ENCODE results near the gene ST6GALNAC5. TPM values are rescaled to one million over a fixed set of nuclear protein-coding genes. Genes with fewer than 3 reads are reported as not detected.

Gene ST6GALNAC5
- total RNA-seq, 1 donor from 2014 or later, result 1.3 TPM

DNA sequence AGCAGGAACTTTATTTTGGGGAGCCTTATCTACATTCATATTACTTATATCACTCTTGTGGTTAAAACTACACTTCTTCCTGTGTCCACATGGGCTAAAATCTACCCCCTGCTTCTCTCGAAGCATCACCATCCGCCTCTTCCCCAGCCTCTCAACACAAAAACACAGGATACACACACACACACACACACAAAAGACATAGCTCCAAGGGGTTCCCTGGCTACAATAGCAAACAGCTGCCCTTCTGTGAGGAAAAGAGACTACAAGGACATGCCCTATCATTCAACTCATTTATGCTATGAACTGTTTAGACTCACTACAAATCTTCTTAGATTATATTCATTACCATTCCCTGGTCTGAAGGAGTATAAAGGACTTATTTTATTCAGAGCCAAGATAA is 197.0 kb downstream of the ST6GALNAC5 start:
- no peak overlapping the region for H3K4me3 ChIP-seq (ENCODE audit: low read depth, low read length)
- DNase-seq (ENCODE audit: low read depth), result no peak
- no peak for TF ChIP-seq CTCF (conservative IDR thresholded peaks at IDR 0.05; ENCODE audit: low read depth, low read length)

DNA sequence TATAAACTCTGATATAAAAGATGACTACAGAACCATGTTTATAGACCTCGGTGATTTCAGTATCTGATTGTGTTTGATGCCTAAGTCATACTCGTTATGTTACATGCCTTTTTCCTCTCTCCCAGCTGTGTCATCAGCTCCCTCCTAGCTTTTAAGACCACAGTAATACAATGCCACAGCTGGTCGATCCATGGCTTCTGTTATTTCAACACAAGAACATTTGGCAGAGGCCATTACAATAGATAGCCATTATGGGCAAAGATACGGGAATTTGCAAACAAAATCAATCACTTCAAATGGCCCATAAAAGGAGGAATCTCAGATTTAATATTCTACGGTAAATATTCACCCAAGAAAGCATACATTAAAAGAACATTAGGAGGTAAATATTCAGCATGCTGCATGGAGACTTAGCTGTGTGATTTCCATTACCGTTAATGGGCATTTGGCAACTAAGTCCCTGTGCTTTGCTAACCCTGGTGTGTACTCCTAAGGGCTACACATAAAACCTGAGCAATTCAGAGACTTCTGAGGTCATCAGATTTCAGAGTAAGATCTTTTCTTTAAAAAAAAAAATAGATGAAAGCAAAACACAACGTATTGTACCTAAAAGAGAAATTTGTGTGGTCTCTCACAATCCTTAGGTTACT is 198.5 kb downstream of the ST6GALNAC5 start:
- DNase-seq (ENCODE audit: low read depth), result no peak
- no peak overlapping the region for H3K4me3 ChIP-seq (ENCODE audit: low read depth, low read length)
- TF ChIP-seq CTCF (conservative IDR thresholded peaks at IDR 0.05; ENCODE audit: low read depth, low read length), result no peak

GRCh38 chr1:77068013-77068412 is 200.7 kb downstream of the ST6GALNAC5 start:
- no peak for TF ChIP-seq CTCF (conservative IDR thresholded peaks at IDR 0.05; ENCODE audit: low read depth, low read length)
- DNase-seq (ENCODE audit: low read depth), result no peak
- H3K4me3 ChIP-seq (ENCODE audit: low read depth, low read length), result no peak overlapping the region

GRCh38 chr1:77076759-77077158 is 209.5 kb downstream of the ST6GALNAC5 start:
- no peak for DNase-seq (ENCODE audit: low read depth)
- no peak overlapping the region for H3K4me3 ChIP-seq (ENCODE audit: low read depth, low read length)
- TF ChIP-seq CTCF (conservative IDR thresholded peaks at IDR 0.05; ENCODE audit: low read depth, low read length), result no peak

DNA sequence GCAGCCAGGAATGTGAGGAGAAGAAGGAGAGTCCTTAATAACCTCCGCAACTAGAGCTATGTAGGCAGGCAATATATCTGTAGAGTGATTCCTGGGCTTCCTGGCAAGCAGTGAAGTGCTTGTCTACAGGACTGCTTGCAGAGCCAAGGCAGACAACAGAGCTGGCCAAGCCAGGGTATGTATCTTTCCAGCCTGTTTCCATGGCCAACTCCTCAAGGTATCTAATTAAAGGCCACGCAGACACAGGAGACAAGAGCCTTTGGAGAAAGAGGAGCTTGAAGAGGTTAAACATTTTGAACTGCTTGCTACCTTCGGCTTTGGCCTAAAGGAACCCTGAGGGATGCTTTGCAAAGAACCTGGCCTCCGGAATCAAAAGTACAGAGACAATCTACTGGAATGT is 214.6 kb downstream of the ST6GALNAC5 start:
- DNase-seq (ENCODE audit: low read depth), result no peak
- no peak overlapping the region for H3K4me3 ChIP-seq (ENCODE audit: low read depth, low read length)
- no peak for TF ChIP-seq CTCF (conservative IDR thresholded peaks at IDR 0.05; ENCODE audit: low read depth, low read length)

- no peak for DNase-seq (ENCODE audit: low read depth)
- no peak overlapping the region for H3K4me3 ChIP-seq (ENCODE audit: low read depth, low read length)
- no peak for TF ChIP-seq CTCF (conservative IDR thresholded peaks at IDR 0.05; ENCODE audit: low read depth, low read length)
Observed at GRCh38 chr1:77084457-77084856, 217.2 kb downstream of the ST6GALNAC5 start.

GRCh38 chr1:77085109-77085508 is 217.8 kb downstream of the ST6GALNAC5 start:
- no peak for TF ChIP-seq CTCF (conservative IDR thresholded peaks at IDR 0.05; ENCODE audit: low read depth, low read length)

More at GRCh38 chr1:77085109-77085508, 217.8 kb downstream of the ST6GALNAC5 start:
- H3K4me3 ChIP-seq (ENCODE audit: low read depth, low read length), result no peak overlapping the region
- no peak for DNase-seq (ENCODE audit: low read depth)

Measured in epithelial cell of proximal tubule (primary cell).